Esophagus squamous epithelium (tissue), 5 donors: ENCODE measurements around the gene SPECC1. TPM values are rescaled to one million over a fixed set of nuclear protein-coding genes. Genes with fewer than 3 reads are reported as not detected.

Experiments
- DNase-seq: peaks from one replicate; lab custom pipeline; 2025; lab: John Stamatoyannopoulos, UW
- H3K27ac ChIP-seq, 4 donors: fragments of 200-600 bp; sonication (generic); one replicate each; pipeline ENCODE4 v1.5.1; 2016 to 2019; ENCODE audit warnings: mild to moderate bottlenecking in 1 of 4
- H3K27me3 ChIP-seq, 4 donors: fragments of 200-600 bp; sonication (generic); 1 replicate in 3 of 4; 2 replicates in 1 of 4; pipeline versions ENCODE4 v1.5.1 to v1.6.0; 2017 to 2021; ENCODE audit warnings: antibody characterized with exemption in 1 of 4
- H3K36me3 ChIP-seq, 3 donors: fragments of 200-600 bp; sonication (generic); one replicate each; pipeline ENCODE4 v1.5.1; 2016 to 2019
- H3K4me1 ChIP-seq, 3 donors: fragments of 200-600 bp; sonication (generic); one replicate each; pipeline ENCODE4 v1.5.1; 2017 to 2019
- H3K4me3 ChIP-seq, 4 donors: fragments of 200-600 bp; sonication (generic); 1 replicate in 3 of 4; 2 replicates in 1 of 4; pipeline ENCODE4 v1.5.1; 2016 to 2019; ENCODE audit warnings: mild to moderate bottlenecking in 2 of 4, moderate library complexity in 1 of 4
- H3K9me3 ChIP-seq, 3 donors: fragments of 200-600 bp; sonication (generic); one replicate each; pipeline ENCODE4 v1.5.1; 2016 to 2019
- CTCF ChIP-seq, 6 experiments: fragments of 450-650 bp in 4 of 6; fragments of 200-600 bp in 2 of 6; sonication (generic) in 2 of 6; IDR thresholded peaks; one replicate each; pipeline ENCODE4 v1.5.1; 2016 to 2019; ENCODE audit warnings: antibody characterized with exemption in 6 of 6, mild to moderate bottlenecking in 4 of 6, moderate library complexity in 4 of 6
- POLR2A ChIP-seq, 4 donors: fragments of 450-650 bp; IDR thresholded peaks; one replicate each; pipeline ENCODE4 v1.6.1; 2017; ENCODE audit warnings: antibody characterized with exemption in 4 of 4, mild to moderate bottlenecking in 4 of 4, moderate library complexity in 3 of 4
- WGBS, 2 donors: methylation state at CpG; one replicate each; pipeline ENCODE4 v1.1.5; 2018; 5-methylcytosine and 5-hydroxymethylcytosine counted together
- intact Hi-C: fragments of 100-400 bp; cut with DNase I; formaldehyde crosslinking; loops from one replicate; pipeline ENCODE4 v1.15.0; 2022
- total RNA-seq, 4 donors: library from RNA; depleted of rRNA; stranded (reverse); fragments of >200 nt; gene quantifications; one replicate each; pipeline ENCODE4 v1.1.0, GENCODE V29; 2016
- donor health status: DM: yes; HTN: yes; CAD: no.

SPECC1 gene
- total RNA-seq, 4 donors from 2014 or later = 13.8 to 29.6 (median 19.0) TPM

- no peak for DNase-seq
- Histone ChIP-seq H3K36me3 (no peaks in the 10 kb centered on the region), H3K27ac (no peak overlapping the region), H3K9me3 (no peaks in the 10 kb centered on the region), H3K27me3 (no peaks in the 10 kb centered on the region), H3K4me1 (no peaks in the 10 kb centered on the region), H3K4me3 (no peak overlapping the region)
- 86 to 92% methylated on average over 3 of the region's 3 CpGs for whole genome bisulfite sequencing, 2 donors
- TF ChIP-seq POLR2A (IDR thresholded peaks at IDR 0.05) (no peak), CTCF (IDR thresholded peaks at IDR 0.05) (no peak)
- intact Hi-C loops = no loop called here
Observed at GRCh38 chr17:20170085-20170484, 160.9 kb downstream of the SPECC1 start.

- no peak for DNase-seq
- H3K27ac ChIP-seq = no peak overlapping the region
- WGBS, 2 donors = 72 to 75% methylated on average over 2 of the region's 2 CpGs
Observed at GRCh38 chr17:20171741-20172365, 162.7 kb downstream of the SPECC1 start.

GRCh38 chr17:20172376-20172775 lies 163.2 kb downstream of the SPECC1 start:
- H3K9me3 ChIP-seq = no peaks in the 10 kb centered on the region
- intact Hi-C loops = no loop called here
- no peaks in the 10 kb centered on the region for H3K27me3 ChIP-seq
- H3K4me3 ChIP-seq = no peak overlapping the region
- H3K27ac ChIP-seq = no peak overlapping the region
- TF ChIP-seq CTCF (IDR thresholded peaks at IDR 0.05) (no peak), POLR2A (IDR thresholded peaks at IDR 0.05) (no peak)
- H3K4me1 ChIP-seq = no peaks in the 10 kb centered on the region
- WGBS, 2 donors = 69 to 80% methylated on average over 1 to 2 of the region's 2 CpGs
- no peak for DNase-seq
- no peaks in the 10 kb centered on the region for H3K36me3 ChIP-seq

More at GRCh38 chr17:20171741-20172365, 162.7 kb downstream of the SPECC1 start:
- no peak overlapping the region for H3K4me3 ChIP-seq
- no peaks in the 10 kb centered on the region for H3K36me3 ChIP-seq
- TF ChIP-seq POLR2A (IDR thresholded peaks at IDR 0.05) (no peak), CTCF (IDR thresholded peaks at IDR 0.05) (no peak)
- intact Hi-C loops = no loop called here
- no peaks in the 10 kb centered on the region for H3K9me3 ChIP-seq
- H3K4me1 ChIP-seq = no peaks in the 10 kb centered on the region
- no peaks in the 10 kb centered on the region for H3K27me3 ChIP-seq

- Histone ChIP-seq H3K27me3 (no peaks in the 10 kb centered on the region), H3K36me3 (no peaks in the 10 kb centered on the region), H3K27ac (no peak overlapping the region), H3K4me3 (no peak overlapping the region), H3K9me3 (no peaks in the 10 kb centered on the region), H3K4me1 (no peaks in the 10 kb centered on the region)
- TF ChIP-seq CTCF (IDR thresholded peaks at IDR 0.05) (no peak), POLR2A (IDR thresholded peaks at IDR 0.05) (no peak)
- 25 to 38% methylated on average over 1 of the region's 1 CpG for WGBS, 2 donors
- intact Hi-C loops = no loop called here
- no peak for DNase-seq
Observed at GRCh38 chr17:20173091-20173490, 163.9 kb downstream of the SPECC1 start.

GRCh38 chr17:20174588-20175265 lies 165.6 kb downstream of the SPECC1 start:
- no peak overlapping the region for H3K4me3 ChIP-seq
- H3K27me3 ChIP-seq = no peaks in the 10 kb centered on the region
- H3K36me3 ChIP-seq = no peaks in the 10 kb centered on the region
- TF ChIP-seq POLR2A (IDR thresholded peaks at IDR 0.05) = no peak
- no peak for TF ChIP-seq CTCF (IDR thresholded peaks at IDR 0.05)
- intact Hi-C loops = no loop called here
- no peaks in the 10 kb centered on the region for H3K4me1 ChIP-seq
- WGBS, 2 donors = 82 to 90% methylated on average over 8 to 11 of the region's 12 CpGs
- no peak for DNase-seq
- no peak overlapping the region for H3K27ac ChIP-seq
- no peaks in the 10 kb centered on the region for H3K9me3 ChIP-seq
